ENCODE results near the gene CNTNAP4.

The CNTNAP4 gene

DNA sequence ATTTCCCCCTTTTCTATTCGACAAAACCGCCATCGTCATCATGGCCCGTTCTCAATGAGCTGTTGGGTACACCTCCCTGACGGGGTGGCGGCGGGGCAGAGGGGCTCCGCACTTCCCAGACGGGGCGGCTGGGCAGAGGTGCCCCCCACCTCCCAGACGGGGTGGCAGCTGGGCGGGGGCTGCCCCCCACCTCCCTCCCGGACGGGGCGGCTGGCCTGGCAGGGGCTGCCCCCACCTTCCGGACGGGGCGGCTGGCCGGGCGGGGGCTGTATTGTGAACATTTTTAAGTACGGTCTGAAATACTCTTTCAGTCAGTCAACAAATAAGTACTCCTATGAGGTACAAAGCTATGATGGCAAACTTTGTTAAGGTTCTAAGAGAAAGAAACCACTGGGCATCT, 222.8 kb downstream of the CNTNAP4 start:
- no peak for DNase-seq

DNA sequence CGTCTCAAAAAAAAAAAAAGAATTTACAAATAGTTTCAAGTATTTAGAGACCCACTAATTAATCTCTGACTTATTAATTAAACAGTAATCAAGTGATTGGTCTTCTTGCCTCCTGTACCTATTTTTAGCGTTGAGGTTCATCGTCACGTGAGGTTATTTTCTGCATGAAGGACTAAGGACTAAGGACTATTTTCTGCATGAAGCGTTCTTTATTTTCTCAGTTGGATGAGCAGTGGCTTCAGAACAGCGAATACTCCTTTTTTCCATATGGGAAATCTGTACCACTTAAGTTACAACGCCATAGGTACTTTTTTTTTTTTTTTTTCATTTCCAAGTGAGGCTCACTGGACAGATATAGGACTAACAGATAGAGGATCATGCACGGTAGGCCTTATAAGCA, 224.9 kb downstream of the CNTNAP4 start:
- DNase-seq, result no peak

DNA sequence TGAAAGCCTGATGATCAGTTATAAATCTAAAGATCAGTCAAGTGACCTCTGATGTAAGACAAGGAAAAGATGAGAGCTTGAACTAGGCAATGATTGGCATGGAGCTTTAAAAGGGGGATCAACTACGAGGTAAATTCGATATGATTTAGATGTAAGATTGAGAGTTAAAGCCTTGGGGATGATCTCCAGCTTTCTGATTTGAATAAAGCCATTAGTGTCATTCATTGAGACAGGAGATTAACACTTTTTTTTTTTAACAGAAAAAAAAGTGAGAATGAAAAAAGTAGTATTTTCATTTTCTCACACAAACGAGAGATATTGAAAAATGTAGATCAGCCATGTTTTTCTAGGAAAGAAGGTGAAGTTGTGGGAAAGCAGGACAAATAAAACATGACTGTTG, 225.4 kb downstream of the CNTNAP4 start:
- DNase-seq, result no peak

DNA sequence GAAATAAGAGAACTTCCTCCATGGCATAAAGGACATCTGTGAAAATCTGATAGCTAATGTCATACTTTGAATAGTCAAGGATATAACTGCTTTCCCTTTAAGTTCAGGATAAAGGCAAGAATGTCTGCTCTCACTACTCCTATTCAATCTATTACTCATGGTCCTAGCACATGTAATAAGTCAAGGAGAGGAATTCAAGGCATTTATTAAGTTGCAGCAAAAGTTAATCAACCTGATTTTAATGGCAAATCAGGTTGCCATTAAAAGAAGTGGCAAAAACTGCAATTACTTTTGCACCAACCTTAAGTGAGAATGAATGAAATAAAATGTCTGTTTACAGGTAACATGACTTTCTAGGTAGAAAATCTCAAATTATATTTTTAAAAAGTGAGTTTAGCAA, 225.9 kb downstream of the CNTNAP4 start:
- no peak for DNase-seq

DNA sequence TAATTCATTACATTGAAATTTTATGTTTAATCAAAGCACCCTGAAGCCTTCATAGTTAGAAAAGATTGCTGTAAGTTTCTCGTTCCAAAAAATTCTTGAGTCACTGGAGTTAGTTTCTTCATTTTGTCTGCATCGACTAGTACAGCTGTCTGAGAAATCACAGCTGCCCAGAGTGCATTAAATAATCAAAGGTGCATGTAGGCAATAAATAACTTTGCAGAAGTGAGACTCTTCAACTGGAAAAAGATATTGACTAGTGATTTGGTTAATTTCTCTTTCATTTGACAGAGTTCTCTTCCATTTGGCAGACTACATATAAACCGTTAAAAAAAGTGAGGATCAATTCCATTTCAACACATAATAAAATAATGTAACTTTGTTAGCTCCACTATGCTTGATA, 234.0 kb downstream of the CNTNAP4 start:
- DNase-seq, result no peak

DNA sequence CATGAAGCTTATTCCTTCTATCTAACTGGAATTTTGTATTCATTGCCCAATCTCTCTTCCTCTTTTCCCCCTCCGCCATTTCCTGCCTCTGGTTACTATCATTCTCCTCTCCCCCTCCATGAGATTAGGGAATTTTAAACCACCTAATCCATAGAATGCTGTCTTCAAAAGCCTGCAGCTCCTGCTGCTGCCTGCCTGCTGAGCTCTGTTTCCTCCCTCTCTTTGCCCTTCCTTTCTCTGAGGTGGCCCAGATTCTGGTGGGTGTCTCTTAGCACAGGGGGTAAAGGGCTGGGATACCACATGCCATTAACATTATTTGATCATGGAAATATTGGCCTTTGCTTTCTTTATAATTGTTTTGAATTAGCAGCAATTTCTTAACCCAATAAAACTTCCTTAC, 241.6 kb downstream of the CNTNAP4 start:
- DNase-seq, result no peak

DNA sequence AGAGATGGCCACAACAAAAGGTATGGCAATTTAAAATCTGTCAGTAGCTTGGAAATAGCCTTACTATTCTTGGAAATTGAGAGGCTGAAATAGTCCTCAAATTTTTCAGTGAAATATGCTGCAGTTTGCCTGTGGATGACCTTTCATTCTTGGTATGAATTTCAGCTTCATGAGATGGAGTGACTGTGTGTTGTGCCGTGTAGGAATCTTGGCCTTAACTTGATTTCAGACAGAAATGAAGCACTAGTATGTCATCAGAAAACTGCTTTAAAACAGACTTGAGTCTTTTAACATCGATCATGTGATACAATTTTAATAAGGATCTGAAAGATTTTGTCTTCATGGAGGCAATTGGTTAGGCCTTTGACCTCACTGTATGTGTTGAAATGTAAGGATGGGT, 247.2 kb downstream of the CNTNAP4 start:
- no peak for DNase-seq

DNA sequence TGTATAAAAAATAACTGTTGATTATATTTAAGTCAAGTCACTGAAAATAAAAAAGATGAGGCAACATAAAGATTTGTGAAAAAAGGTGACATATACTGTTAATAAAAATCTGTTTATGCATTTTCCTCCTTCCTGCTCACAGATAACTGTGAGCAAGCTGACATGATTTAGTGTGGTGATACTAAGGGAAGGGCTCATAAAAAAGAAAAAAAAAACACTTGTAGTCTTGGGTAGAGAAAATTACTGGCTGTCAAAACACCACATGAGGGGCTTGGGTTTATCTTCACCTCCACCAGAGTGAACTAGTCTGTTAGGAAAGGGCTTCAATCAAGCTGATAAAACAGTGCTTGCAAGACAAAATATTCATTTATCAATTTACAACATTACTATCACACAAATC, 247.6 kb downstream of the CNTNAP4 start:
- DNase-seq, result no peak

DNA sequence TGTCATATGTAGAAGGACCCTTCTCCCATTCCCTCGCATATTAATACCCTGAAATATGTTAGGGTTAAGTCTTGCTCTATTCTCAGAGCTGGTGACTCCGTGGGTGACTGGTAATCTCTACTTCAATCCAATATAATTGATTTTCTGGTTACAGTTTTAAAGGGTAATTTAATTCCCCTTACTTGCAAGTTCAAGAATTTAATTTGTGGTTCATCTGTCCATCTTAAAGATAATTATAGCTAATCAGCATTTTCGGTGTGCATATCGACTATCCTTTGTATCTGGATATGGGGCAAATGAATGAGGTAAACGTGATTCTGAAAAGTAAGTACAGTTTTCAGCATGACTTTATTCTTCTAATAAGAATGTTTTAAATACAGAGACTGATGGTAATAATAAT, 250.0 kb downstream of the CNTNAP4 start:
- DNase-seq, result no peak

DNA sequence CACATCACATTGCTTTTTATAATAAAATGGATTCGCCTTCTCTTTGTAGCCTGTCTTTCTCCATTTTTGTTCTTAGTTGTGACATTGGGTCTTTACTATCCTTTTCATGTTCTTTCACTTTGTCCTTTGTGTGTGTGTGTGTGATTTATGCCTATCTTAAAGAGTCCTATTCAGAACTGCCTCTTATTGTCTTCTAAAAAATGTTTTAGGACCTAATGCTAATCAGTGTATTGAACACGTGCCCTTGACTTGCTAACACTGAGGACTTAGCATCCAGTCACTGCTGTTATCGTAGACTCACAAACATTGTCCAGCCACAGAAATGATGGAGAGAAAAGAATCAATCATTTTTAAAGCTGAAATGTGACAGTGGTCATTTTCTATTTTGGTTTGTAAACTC, 251.9 kb downstream of the CNTNAP4 start:
- no peak for DNase-seq

DNA sequence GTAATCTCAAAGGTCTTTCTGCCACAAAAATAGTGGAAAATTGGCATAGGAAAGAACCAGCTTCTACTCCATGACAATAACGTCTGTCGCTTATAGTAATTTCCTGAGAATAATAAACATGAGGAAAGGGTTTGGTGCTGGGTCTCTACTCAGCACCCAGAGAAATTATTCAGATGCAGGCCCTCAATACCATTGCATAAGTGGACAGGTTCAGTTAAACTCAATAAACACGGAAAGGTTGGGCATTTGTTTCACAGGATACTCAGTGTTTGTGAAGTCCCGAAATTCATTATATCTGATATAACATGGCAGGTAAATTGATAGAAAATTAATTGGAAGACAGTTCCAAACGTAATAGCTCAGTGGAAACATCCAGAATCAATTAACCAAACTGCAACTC, 254.0 kb downstream of the CNTNAP4 start:
- no peak for DNase-seq

DNA sequence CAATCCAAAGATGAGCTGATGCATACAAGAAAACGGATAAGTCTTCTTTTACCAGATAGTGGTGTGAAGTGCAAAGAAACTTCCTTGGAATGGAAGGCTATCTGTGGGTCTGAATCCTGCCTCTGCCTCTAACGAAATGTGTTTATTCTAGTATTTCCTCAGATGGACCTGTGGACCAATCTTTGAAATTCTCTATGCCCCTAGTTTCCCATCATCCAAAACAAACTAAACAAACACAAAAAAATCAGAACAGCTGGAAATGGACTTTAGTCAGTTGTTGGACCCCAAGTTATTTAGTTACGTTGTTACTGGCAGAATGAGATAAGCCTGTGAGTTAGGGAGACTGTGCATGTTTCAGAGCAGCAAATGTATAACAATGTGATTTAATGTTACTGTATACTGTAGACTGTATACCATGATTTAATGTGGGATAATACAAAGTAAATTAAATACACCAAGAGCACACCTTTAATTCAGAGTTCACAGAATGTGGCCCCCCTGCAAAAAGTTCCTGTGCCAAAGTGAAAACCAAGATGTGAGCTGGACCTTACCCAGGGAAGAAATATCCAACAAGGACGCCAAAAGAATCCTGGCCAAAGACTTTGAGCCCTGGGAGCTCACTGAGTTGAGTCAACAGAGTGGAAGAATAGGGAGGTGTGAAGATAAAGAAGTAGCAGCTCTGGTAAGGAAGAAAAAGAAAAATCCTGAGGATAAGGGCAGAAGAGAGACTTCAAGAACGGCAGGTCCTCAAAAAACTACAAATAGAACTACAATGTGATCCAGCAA, 255.2 kb downstream of the CNTNAP4 start:
- no peak for DNase-seq

DNA sequence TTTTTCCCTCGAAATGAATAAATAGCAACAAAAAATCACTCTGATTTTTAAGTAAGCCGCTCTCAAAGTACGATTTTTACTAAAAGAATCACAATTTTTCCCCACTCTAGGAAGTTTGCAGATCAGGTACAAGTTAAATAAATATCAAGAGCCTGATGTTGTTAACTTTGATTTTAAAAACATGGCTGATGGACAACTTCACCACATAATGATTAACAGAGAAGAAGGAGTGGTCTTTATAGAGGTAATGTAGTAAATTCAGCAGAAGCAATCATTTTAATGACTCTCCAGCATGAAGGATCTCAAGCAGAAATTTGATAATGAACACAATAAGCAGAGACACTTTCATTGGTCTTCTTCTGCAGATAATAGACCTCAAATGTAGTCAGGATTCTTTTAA, 262.4 kb downstream of the CNTNAP4 start:
- DNase-seq, result no peak

DNA sequence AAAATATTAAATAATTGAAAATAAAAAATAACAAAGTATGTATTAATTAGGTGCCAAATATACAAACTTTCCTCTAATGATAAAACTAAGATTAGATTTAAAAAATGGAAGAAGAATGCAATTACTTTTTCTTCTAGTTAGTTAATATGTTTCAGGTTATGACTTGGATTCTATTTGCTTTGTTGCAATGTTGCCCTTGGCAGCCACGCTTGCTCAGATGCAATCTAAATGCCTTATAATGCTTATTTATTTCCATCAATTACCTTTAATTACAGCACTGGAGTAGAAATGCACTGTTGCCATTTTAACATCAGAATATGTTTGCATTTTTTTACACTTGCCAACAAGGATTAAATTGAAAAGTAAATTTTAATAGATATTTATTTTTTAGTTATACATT, 263.9 kb downstream of the CNTNAP4 start:
- DNase-seq, result no peak

DNA sequence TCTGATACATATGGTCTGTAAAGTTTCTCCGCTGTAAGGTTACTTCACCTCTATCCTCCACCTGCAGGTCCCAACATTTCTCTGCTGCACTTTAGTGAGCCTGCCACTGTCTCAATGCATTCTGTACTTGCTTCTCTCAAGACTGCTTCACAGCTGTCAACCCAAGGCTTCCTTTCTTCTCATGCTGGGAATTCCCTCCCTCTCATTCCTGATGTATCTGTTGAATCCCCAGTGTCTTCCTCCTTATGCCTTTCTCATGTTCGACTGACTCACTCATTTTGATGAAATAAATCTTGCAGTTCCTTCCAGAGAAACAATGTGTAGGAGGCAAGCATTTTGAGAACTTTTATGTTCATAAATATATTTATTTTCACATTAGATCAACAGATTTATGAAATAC, 288.3 kb downstream of the CNTNAP4 start:
- DNase-seq, result no peak

DNA sequence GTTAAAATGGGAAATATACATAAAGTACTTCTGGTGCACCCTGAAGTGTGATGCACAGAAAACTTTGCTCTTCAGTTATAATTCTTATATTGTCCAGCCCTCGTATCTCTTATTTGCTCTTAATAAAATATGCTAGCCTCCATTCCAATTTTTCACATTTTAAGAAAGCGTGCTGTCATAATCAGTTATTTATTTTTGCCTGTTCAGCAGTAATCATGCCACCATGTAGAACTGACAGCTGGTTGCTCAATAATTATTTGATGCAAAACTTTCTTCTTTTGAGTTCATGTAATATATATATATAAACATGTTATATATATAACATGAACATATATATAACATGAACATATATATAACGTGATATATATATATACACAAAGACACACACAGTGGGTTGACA, 294.6 kb downstream of the CNTNAP4 start:
- DNase-seq, result no peak

DNA sequence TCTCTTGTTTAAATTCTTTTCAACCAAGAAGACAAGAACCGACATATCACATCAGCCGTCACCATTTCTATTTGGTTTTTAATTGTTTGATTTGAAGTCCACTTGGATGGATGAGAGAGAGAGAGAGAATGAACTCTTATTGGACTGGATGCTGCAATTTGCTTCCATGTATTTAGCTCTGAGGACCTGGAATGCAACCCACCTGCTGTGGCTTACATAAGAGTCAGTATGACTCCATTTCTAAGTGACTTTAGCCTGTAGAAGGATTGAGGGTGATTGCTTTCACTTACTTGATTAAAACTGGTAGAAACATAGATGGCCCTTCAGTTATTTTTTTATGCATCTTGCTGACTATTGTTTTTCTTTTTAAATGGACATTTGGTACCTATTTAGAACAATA, 296.1 kb downstream of the CNTNAP4 start:
- DNase-seq, result no peak

DNA sequence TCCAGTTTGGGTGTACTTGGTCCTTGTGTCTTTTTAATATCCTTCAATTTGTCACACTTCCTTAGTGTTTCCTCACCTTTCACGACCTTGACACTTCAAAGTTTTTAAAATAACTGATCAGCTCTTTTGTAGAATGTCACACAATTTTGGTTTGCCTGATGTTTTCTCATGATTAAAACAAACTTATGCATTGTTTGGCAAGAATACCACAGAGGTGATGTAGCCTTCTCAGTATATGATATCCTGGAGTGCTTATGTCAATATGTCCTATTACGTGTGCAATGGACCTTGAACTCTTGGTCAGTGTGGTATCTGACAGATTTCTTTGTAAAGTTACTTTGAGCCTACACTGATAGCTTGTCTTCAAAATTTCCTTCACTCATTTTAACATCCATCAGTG, 297.4 kb downstream of the CNTNAP4 start:
- no peak for DNase-seq

DNA sequence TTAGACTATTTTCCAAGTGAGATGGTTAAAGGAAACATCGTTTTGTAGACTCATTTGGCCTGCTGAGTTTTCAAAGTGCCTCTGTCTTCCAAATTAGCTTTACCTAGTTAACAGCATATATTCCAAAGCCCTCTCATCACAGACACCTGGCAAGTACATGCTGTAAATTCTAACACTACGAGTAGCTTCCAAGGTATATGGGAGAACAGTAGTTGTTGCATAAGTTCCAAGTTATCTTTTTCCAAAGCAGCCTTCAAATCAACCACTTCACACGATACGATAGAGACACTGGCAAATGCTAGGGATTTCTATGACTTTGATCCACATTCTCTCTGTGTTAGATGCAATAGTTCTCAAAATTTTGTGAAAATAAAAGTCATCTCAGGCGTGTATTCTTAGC, 299.3 kb downstream of the CNTNAP4 start:
- DNase-seq, result no peak

DNA sequence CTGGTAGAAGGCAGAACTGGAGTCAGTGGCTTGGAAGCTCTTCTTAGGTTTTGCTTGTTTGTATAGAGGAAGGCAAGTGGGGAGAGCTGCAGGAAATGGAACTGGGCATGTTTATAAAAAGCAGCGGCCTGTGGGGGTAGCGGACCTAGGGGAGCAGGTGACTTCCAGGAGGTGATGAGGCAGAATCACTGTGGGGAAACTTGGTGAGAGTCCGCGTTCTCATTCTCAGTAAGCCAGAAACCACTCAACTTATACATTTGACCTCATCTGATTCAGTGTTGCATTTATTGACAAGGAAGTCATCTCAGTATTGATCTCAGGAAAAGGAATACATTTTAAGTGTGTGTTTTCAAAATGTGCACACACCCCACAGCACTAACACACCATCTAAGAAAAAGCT, 299.8 kb downstream of the CNTNAP4 start:
- no peak for DNase-seq

DNA sequence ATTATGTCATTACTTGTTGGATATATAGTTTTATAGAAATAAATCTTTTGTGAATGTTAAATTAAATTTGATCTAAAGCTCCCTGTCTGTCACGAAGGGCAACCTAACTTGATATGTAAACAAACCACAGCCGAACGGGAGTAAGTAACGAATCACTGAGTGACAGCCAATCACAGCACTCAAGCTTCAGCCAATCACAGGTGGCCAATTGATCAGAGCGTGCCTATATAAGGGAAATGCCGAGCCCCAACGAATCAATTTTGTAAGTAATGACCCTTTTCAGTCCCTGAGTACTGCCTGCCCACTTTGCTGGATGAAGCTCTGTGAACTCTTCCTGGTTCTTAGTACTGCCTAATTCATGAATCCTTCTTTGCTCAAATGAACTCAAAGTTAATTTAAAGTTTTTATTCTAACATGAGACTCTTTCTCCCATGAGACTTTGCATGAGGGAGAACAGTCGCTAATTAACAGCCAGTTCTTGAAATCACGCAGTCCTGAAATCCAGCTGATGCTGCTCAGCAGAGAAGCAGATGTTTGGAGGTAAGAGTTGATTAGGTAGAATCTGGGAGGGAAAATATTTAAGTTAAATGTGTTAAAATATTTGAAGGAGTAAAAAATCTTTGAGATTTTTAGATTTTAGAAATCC, 302.2 kb downstream of the CNTNAP4 start:
- no peak for DNase-seq

DNA sequence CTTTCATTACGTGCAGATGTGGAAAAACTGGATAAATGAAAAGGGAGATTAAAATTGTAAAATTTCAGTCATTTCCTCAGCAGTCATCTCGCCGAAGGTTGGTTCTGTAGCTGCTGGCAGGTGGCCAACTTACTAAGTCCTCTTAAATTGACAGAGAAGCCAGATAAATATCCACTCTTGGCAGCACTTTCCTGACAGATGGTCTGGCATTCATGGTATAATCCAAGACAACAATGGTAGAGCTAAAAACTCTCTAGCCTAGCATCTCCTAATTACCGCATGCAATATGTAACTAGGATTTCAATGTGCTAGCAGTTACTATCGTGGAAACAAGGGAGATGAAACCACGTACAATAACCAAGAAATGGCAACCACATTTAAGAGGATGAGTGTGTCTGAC, 306.3 kb downstream of the CNTNAP4 start:
- no peak for DNase-seq

DNA sequence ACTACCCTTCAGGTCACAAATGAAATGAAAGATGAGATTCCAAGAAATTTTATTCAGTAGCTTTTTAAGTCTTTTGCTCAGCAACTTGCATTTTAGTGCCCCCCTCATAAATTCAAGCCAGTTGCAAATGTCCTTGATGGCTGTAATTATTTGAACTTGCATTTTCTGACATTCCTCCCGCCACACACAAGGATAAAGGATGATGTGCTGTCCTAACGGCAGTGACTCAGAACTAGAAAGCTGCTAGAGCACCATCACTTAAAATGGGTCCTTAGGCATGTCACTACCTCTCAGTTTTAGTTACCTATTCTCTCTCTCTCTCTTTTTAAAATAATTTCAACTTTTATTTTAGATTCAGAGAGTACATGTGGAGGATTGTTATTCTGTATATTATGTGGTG, 306.7 kb downstream of the CNTNAP4 start:
- no peak for DNase-seq

DNA sequence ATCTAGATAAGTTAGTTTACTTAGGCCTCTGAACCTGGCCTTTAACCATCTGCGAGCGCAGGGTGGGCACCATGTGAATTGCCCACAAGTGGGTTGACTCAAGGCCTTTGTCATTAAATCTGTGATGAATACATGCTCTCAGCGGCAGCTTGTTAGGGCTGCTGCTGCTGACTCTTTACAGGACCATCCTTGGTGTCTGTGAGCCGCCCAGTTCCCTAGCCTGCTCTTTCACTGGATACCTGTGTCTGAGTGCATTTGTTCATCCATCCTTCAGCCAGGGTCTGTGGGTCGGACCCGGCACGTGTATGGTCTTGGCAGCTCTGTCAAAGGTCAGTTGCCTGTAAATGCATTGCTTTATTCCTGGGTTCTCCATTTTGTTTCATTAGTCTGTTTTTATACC, 321.3 kb downstream of the CNTNAP4 start:
- no peak for DNase-seq

DNA sequence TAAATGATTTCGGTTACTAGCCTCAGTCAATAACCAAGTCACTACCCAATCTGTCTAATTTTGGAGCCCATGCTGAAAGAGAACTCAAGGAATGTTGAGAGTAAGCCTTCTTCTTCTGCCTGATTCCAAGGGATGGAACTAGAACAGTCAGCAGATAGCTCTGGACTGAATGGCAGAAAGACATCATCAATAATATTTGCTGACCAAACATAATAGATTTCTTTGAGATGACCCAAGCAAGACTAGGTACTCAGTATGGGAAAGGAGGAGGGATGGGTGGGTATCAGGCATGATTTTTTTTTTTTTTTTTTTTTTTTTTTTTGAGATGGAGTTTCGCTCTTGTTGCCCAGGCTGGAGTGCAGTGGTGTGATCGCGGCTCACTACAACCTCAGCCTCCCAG, 330.1 kb downstream of the CNTNAP4 start:
- no peak for DNase-seq

All from activated T-cell treated with anti-CD3 and anti-CD28 coated beads, Interleukin-2, amount 50 U/mL, for 48 hours (primary cell).